Esophagus squamous epithelium (tissue), 5 donors: ENCODE results near the gene PITHD1. TPM values are rescaled to one million over a fixed set of nuclear protein-coding genes. Genes with fewer than 3 reads are reported as not detected.

Experiments
- DNase-seq: peaks from one replicate; lab custom pipeline; 2025; lab: John Stamatoyannopoulos, UW
- H3K27ac ChIP-seq, 4 donors: fragments of 200-600 bp; sonication (generic); one replicate each; pipeline ENCODE4 v1.5.1; 2016 to 2019; ENCODE audit warnings: mild to moderate bottlenecking in 1 of 4
- H3K27me3 ChIP-seq, 4 donors: fragments of 200-600 bp; sonication (generic); 1 replicate in 3 of 4; 2 replicates in 1 of 4; pipeline versions ENCODE4 v1.5.1 to v1.6.0; 2017 to 2021; ENCODE audit warnings: antibody characterized with exemption in 1 of 4
- H3K36me3 ChIP-seq, 3 donors: fragments of 200-600 bp; sonication (generic); one replicate each; pipeline ENCODE4 v1.5.1; 2016 to 2019
- H3K4me1 ChIP-seq, 3 donors: fragments of 200-600 bp; sonication (generic); one replicate each; pipeline ENCODE4 v1.5.1; 2017 to 2019
- H3K4me3 ChIP-seq, 4 donors: fragments of 200-600 bp; sonication (generic); 1 replicate in 3 of 4; 2 replicates in 1 of 4; pipeline ENCODE4 v1.5.1; 2016 to 2019; ENCODE audit warnings: mild to moderate bottlenecking in 2 of 4, moderate library complexity in 1 of 4
- H3K9me3 ChIP-seq, 3 donors: fragments of 200-600 bp; sonication (generic); one replicate each; pipeline ENCODE4 v1.5.1; 2016 to 2019
- CTCF ChIP-seq, 6 experiments: fragments of 450-650 bp in 4 of 6; fragments of 200-600 bp in 2 of 6; sonication (generic) in 2 of 6; IDR thresholded peaks; one replicate each; pipeline ENCODE4 v1.5.1; 2016 to 2019; ENCODE audit warnings: antibody characterized with exemption in 6 of 6, mild to moderate bottlenecking in 4 of 6, moderate library complexity in 4 of 6
- POLR2A ChIP-seq, 4 donors: fragments of 450-650 bp; IDR thresholded peaks; one replicate each; pipeline ENCODE4 v1.6.1; 2017; ENCODE audit warnings: antibody characterized with exemption in 4 of 4, mild to moderate bottlenecking in 4 of 4, moderate library complexity in 3 of 4
- WGBS, 2 donors: methylation state at CpG; one replicate each; pipeline ENCODE4 v1.1.5; 2018; 5-methylcytosine and 5-hydroxymethylcytosine counted together
- intact Hi-C: fragments of 100-400 bp; cut with DNase I; formaldehyde crosslinking; loops from one replicate; pipeline ENCODE4 v1.15.0; 2022
- total RNA-seq, 4 donors: library from RNA; depleted of rRNA; stranded (reverse); fragments of >200 nt; gene quantifications; one replicate each; pipeline ENCODE4 v1.1.0, GENCODE V29; 2016
- donor health status: DM: yes; HTN: yes; CAD: no.

The PITHD1 gene
- total RNA-seq, 4 donors from 2014 or later: 57.4 to 86.3 (median 78.0) TPM

GRCh38 chr1:23795676-23796465, 17.7 kb downstream of the PITHD1 start:
- DNase-seq: no peak
- TF ChIP-seq POLR2A (IDR thresholded peaks at IDR 0.05) (no peak), CTCF (IDR thresholded peaks at IDR 0.05) (no peak)
- intact Hi-C loops: no loop called here
- H3K4me1 ChIP-seq: peaks cover 32 to 70% (median 32%) of the 10 kb centered on the region in 3 donors
- 54% methylated on average over 2 of the region's 16 CpGs; no CpG with 5 or more reads in 1 of the 2 donors for WGBS, 2 donors
- peak overlapping the region in 1 of 4 donors; percentile 5 for H3K27ac ChIP-seq
- H3K4me3 ChIP-seq: no peak overlapping the region
- no peaks in the 10 kb centered on the region for H3K27me3 ChIP-seq
- no peaks in the 10 kb centered on the region for H3K9me3 ChIP-seq
- peaks cover 11 to 63% (median 30%) of the 10 kb centered on the region in 3 donors for H3K36me3 ChIP-seq

GRCh38 chr1:23796466-23797271, 18.5 kb downstream of the PITHD1 start:
- Histone ChIP-seq H3K27ac (peak overlapping the region in 1 of 4 donors; percentile 5), H3K4me1 (peaks cover 37 to 72% (median 39%) of the 10 kb centered on the region in 3 donors), H3K27me3 (no peaks in the 10 kb centered on the region), H3K36me3 (peaks cover 11 to 63% (median 30%) of the 10 kb centered on the region in 3 donors), H3K9me3 (no peaks in the 10 kb centered on the region), H3K4me3 (no peak overlapping the region)
- DNase-seq: no peak
- intact Hi-C loops: no loop called here
- 67 to 80% methylated on average over 12 to 14 of the region's 17 CpGs for WGBS, 2 donors
- TF ChIP-seq POLR2A (IDR thresholded peaks at IDR 0.05) (no peak), CTCF (IDR thresholded peaks at IDR 0.05) (peak in 1 of 6 experiments; percentile 20)

GRCh38 chr1:23797478-23798448, 19.5 kb downstream of the PITHD1 start:
- intact Hi-C loops: no loop called here
- Histone ChIP-seq H3K4me1 (peaks cover 28 to 66% (median 32%) of the 10 kb centered on the region in 3 donors), H3K4me3 (peak overlapping the region in 1 of 4 donors; percentile 88), H3K27me3 (no peaks in the 10 kb centered on the region), H3K9me3 (no peaks in the 10 kb centered on the region), H3K36me3 (peaks cover 11 to 62% (median 30%) of the 10 kb centered on the region in 3 donors), H3K27ac (peak overlapping the region in 3 of 4 donors; percentile 92 to 97 (median 96))
- TF ChIP-seq POLR2A (IDR thresholded peaks at IDR 0.05): no peak
- TF ChIP-seq CTCF (IDR thresholded peaks at IDR 0.05): no peak
- no peak for DNase-seq
- WGBS, 2 donors: 83 to 85% methylated on average over 4 to 14 of the region's 20 CpGs

- peaks cover 20 to 56% (median 25%) of the 10 kb centered on the region in 3 donors for H3K4me1 ChIP-seq
- H3K4me3 ChIP-seq: peak overlapping the region; percentile 1 to 90 (median 85)
- intact Hi-C loops: no loop called here
- H3K27ac ChIP-seq: peak overlapping the region; percentile 92 to 97 (median 96)
- 64% methylated on average over 3 to 11 of the region's 12 CpGs for WGBS, 2 donors
- TF ChIP-seq POLR2A (IDR thresholded peaks at IDR 0.05) (no peak), CTCF (IDR thresholded peaks at IDR 0.05) (no peak)
- DNase-seq: no peak
- peaks cover 10 to 61% (median 23%) of the 10 kb centered on the region in 3 donors for H3K36me3 ChIP-seq
- no peaks in the 10 kb centered on the region for H3K27me3 ChIP-seq
- no peaks in the 10 kb centered on the region for H3K9me3 ChIP-seq
Measured at GRCh38 chr1:23798662-23799142, 20.5 kb downstream of the PITHD1 start.
